ENCODE measurements around the gene CCDC167.

DNA sequence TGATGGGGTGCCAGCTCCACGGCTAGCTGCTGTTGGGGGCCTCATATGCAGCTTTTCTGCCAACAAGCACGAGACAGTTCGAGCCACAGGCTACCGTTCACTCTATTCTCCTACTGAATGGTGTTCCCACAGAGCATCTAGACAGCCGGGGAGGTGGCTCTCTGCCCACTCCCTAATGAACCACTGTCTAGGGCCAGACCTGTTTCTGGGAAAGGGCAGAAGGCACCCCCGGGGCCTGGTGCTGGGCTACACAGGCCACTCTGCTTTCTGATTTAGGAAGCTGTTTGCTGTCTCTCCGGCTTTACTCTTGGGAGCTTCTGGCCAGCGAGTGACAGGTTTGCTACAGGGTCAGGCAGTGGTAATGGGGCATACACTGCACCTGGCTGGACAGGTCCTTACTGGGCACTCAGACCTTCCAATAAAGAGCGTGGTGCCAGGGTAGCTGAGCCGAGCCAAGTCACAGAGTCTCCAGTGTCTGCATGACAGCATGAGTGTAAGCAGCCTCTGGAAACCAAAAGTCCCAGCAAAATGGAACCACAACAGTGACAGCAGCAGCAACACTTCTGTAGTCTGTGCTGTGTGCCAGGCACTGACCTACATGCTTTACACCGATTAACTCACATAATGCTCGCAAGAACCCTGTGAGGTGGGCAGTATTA is 8.4 kb downstream of the CCDC167 start:
- TF ChIP-seq, protein P1, sequence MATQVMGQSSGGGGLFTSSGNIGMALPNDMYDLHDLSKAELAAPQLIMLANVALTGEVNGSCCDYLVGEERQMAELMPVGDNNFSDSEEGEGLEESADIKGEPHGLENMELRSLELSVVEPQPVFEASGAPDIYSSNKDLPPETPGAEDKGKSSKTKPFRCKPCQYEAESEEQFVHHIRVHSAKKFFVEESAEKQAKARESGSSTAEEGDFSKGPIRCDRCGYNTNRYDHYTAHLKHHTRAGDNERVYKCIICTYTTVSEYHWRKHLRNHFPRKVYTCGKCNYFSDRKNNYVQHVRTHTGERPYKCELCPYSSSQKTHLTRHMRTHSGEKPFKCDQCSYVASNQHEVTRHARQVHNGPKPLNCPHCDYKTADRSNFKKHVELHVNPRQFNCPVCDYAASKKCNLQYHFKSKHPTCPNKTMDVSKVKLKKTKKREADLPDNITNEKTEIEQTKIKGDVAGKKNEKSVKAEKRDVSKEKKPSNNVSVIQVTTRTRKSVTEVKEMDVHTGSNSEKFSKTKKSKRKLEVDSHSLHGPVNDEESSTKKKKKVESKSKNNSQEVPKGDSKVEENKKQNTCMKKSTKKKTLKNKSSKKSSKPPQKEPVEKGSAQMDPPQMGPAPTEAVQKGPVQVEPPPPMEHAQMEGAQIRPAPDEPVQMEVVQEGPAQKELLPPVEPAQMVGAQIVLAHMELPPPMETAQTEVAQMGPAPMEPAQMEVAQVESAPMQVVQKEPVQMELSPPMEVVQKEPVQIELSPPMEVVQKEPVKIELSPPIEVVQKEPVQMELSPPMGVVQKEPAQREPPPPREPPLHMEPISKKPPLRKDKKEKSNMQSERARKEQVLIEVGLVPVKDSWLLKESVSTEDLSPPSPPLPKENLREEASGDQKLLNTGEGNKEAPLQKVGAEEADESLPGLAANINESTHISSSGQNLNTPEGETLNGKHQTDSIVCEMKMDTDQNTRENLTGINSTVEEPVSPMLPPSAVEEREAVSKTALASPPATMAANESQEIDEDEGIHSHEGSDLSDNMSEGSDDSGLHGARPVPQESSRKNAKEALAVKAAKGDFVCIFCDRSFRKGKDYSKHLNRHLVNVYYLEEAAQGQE (IDR thresholded peaks at IDR 0.05; ENCODE audit: low read depth) = no peak
- TF ChIP-seq CEBPB (IDR thresholded peaks at IDR 0.05) (no peak), RAD21 (IDR thresholded peaks at IDR 0.05; ENCODE audit: low read depth) (no peak), CREB1 (IDR thresholded peaks at IDR 0.05; ENCODE audit: low read depth) (no peak), YY1 (IDR thresholded peaks at IDR 0.05; ENCODE audit: low read depth) (no peak), EP300 (IDR thresholded peaks at IDR 0.05; ENCODE audit: borderline replicate concordance) (no peak), MAX (IDR thresholded peaks at IDR 0.05) (no peak)

Measured in Ishikawa (cell line).